Stimulated activated CD8-positive, alpha-beta memory T cell treated with anti-CD3 and anti-CD28 coated beads, Interleukin-12 subunit alpha, Interleukin-12 subunit beta, amount 100 ng/mL, for 24 hours (primary cell): ENCODE measurements around the gene GZMB.
"Not testable (repeated sequence)": the region's sequence is repeated elsewhere in the genome, so short reads cannot be mapped to it uniquely, and the experiment has no call there.

Experiments used
- DNase-seq: peaks from one replicate; pipeline ENCODE4 v3.0.0-alpha.2; 2020; ENCODE audit errors: extremely low read depth

Gene GZMB

GRCh38 chr14:24631749-24632335 is 2.1 kb downstream of the GZMB start:
- DNase-seq, result no peak

GRCh38 chr14:24630872-24631477 is 3.0 kb downstream of the GZMB start:
- no peak for DNase-seq

DNA sequence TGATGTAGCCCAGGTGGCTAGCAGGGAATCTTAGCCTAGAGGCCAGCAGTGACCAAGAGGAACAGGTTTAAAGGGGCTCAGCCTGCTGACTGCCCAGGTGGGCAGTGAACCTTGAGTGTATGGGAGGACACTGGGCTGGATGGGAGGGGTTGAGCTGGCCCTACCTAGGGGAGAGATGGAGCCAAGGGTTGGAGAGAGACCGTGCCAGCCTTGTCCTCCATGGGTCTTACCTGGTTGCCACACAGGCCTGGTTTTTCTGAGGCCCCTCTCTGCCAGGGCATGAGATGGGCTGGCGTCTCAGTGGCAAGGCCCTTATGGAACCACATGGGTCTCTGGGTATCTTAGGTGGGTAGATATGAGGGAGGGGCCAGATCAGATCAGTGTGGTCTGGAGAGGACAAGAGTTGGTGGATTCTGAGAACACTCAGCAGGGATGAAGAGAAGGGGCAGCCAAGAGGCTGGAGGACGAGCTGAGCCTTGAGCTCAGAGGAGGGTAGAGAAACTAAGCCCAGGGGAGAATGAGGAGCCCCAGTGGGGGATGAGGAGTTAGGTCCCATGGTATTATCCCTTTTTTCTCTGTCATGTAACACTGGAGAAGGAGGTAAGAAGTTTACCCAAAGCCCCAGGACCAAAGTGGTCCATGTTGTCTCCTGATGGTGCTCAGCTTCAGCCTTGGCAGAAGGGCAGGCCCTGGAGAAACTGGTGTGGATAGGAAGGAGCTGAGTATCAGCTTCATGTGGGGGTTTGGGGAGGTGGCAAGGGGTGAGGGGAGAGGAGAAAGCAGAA is 3.7 kb downstream of the GZMB start:
- DNase-seq, result no peak

GRCh38 chr14:24629521-24629920 is 4.5 kb downstream of the GZMB start:
- no peak for DNase-seq

GRCh38 chr14:24613747-24614146 is 20.2 kb downstream of the GZMB start:
- no peak for DNase-seq

- no peak for DNase-seq
Measured at GRCh38 chr14:24613241-24613640, 20.7 kb downstream of the GZMB start.

GRCh38 chr14:24612196-24612595 is 21.8 kb downstream of the GZMB start:
- no peak for DNase-seq

DNA sequence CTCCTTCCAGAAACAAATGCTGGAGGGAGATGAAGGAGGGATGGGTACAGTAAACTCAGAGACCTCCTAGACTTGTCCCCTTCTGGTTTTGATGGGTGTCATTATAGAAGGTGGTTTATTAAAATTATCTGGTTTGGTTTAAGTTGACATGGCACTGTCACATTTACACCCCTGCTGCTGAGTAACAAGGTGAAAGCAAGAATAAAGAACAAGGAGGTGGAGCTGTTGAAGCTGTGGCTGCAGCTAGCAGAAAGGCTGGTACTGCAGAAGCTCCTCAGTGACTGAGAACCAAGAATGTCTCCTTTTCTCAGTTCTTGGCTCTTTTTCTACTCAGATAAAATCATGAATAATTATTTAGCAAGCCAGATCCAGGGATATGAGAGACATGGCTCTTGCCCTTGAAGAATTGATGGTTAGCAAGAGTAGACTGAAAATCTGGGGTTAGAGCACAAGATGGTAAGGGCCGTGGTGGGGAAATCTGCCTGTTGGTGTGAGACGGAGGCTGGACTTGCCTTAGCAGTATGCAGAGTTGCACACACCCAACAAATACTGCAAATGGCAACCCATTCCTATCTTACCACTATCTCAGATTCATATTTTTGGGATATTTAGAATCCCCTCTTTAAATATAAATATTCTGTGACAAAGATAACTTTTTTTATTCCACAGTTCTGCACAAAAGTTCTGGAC is 24.2 kb downstream of the GZMB start, which contains the start of gene GZMH:
GZMH (minus strand) TSS at position 31 of the 690 bp plus-strand sequence. CDS start 72 bp downstream, outside the sequence.
- DNase-seq, result no peak

- no peak for DNase-seq
Measured at GRCh38 chr14:24607635-24608514, 26.1 kb downstream of the GZMB start.

GRCh38 chr14:24607081-24607480 is 26.9 kb downstream of the GZMB start:
- DNase-seq, result no peak

DNA sequence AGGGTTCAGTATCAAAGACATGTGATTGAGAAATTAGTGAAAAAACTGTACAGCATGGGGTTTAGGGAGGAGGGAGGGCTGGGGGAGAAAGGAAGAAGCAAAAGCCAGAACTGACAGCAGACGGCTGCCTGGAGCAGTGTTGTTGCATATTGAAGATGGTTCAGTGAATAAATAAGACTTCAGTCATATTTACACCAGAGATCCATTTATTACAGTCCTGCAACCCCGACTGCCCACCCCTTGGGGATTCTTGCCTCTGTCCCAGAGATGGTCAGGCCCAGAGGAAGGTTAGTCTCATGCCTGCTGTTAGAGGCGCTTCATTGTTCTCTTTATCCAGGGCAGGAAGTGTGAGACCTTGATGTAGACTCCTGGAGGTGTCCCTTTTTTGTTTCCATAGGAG is 27.7 kb downstream of the GZMB start:
- no peak for DNase-seq

- DNase-seq, result peak; percentile 34
Measured at GRCh38 chr14:24605435-24606190, 28.4 kb downstream of the GZMB start.

DNA sequence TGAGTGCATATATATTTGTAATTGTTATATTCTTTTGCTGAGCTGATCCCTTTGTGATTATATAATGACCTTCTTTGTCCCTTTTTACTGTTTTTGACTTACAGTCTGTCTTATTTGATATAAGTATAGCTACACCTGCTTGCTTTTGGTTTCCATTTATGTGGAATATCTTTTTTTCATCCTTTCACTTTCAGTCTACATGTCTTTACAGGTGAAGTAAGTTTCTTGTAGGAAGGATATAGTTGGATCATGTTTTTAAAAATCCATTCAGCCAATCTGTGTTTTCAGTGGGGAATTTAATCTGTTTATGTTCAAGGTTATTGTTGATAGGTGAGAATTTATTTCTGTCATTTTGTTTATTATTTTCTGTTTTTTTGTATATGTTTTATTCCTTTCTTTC is 36.6 kb downstream of the GZMB start:
- DNase-seq, result no peak

GRCh38 chr14:24595073-24595808 is 38.7 kb downstream of the GZMB start:
- no peak for DNase-seq

- not testable (repeated sequence) for DNase-seq
Measured at GRCh38 chr14:24591004-24591403, 43.0 kb downstream of the GZMB start.

DNA sequence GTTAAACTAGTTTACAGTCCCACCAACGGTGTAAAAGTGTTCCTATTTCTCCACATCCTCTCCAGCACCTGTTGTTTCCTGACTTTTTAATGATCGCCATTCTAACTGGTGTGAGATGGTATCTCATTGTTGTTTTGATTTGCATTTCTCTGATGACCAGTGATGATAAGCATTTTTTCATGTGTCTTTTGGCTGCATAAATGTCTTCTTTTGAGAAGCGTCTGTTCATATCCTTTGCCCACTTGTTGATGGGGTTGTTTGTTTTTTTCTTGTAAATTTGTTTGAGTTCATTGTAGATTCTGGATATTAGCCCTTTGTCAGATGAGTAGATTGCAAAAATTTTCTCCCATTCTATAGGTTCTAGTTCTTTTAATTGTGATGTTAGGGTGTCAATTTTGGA is 49.6 kb downstream of the GZMB start:
- not testable (repeated sequence) for DNase-seq
